Kidney epithelial cell (primary cell): ENCODE measurements around the gene MXD3. TPM values are rescaled to one million over a fixed set of nuclear protein-coding genes. Genes with fewer than 3 reads are reported as not detected.
"Not testable (repeated sequence)": the region's sequence is repeated elsewhere in the genome, so short reads cannot be mapped to it uniquely, and the experiment has no call there.

Experiments used
- DNase-seq: peaks from one replicate; pipeline ENCODE4 v3.0.0-alpha.2; 2010; ENCODE audit warnings: low read depth
- H3K27me3 ChIP-seq: 2 replicates; pipeline ENCODE4 v1.6.0; 2011; ENCODE audit warnings: low read length; ENCODE audit not compliant: control insufficient read depth, insufficient read depth
- H3K36me3 ChIP-seq: 2 replicates; pipeline ENCODE4 v1.5.1; 2011; ENCODE audit warnings: low read length; ENCODE audit not compliant: control insufficient read depth, insufficient read depth
- H3K4me3 ChIP-seq: 2 replicates; pipeline ENCODE4 v1.5.1; 2011; ENCODE audit warnings: low read depth, mild to moderate bottlenecking, control low read depth, low read length
- total RNA-seq: library from RNA; depleted of rRNA; stranded (reverse); fragments of >200 nt; gene quantifications from 2 replicates; pipeline ENCODE4 v1.2.3, GENCODE V29; 2015
- TF ChIP-seq, protein P1 (sequence below): IDR thresholded peaks from 2 replicates; pipeline ENCODE4 v1.5.1; 2011; ENCODE audit warnings: mild to moderate bottlenecking, moderate library complexity, low read length, control low read depth, inconsistent platforms; ENCODE audit not compliant: insufficient read depth, poor library complexity, severe bottlenecking

The MXD3 gene
- total RNA-seq, 1 donor from 2014 or later: 6.6 TPM

DNA sequence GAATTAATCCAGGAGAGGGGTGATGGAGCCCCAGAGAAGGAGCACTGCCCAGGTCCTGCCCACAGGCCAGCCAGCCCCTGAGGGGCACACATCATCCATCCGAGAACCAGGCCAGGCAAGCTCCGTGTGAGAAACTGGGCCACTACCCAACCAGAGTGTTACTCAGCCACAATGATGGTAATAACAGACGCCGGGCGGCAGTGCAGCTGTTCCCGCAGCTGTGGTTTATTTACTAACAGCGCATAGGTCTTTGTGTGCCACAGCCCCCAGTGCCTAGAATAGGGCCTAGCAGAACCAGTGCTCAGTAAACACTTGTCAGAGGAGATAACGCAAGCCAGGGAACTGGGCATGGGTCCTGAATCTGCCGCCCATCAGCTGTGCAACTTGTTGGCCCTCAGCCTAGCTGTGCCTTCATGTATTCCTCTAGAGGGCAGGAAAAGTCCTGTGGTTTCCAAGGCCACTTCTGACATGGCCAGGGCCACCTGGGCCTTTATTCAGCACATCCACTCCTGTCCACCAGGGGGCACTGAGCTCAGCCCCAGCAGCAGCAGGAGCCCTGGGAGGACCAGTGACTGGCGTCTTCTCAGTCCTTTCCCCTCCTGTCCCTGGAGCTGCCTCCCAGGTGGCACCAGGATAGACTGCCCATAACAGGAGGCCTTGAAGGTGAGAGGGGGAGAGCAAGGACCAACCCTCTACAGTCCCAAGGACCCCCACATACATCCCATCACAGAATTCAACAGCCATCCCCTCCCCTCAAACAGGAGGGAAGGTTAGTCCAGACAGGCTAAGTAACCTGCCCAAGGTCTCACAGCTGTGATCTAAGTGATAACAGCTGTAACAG lies 2.1 kb downstream of the MXD3 start:
- Histone ChIP-seq H3K36me3 (peaks cover 1% of the 10 kb centered on the region), H3K4me3 (no peak overlapping the region), H3K27me3 (no peaks in the 10 kb centered on the region)
- no peak for DNase-seq
- TF ChIP-seq, protein P1, sequence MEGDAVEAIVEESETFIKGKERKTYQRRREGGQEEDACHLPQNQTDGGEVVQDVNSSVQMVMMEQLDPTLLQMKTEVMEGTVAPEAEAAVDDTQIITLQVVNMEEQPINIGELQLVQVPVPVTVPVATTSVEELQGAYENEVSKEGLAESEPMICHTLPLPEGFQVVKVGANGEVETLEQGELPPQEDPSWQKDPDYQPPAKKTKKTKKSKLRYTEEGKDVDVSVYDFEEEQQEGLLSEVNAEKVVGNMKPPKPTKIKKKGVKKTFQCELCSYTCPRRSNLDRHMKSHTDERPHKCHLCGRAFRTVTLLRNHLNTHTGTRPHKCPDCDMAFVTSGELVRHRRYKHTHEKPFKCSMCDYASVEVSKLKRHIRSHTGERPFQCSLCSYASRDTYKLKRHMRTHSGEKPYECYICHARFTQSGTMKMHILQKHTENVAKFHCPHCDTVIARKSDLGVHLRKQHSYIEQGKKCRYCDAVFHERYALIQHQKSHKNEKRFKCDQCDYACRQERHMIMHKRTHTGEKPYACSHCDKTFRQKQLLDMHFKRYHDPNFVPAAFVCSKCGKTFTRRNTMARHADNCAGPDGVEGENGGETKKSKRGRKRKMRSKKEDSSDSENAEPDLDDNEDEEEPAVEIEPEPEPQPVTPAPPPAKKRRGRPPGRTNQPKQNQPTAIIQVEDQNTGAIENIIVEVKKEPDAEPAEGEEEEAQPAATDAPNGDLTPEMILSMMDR: peak; percentile 96

DNA sequence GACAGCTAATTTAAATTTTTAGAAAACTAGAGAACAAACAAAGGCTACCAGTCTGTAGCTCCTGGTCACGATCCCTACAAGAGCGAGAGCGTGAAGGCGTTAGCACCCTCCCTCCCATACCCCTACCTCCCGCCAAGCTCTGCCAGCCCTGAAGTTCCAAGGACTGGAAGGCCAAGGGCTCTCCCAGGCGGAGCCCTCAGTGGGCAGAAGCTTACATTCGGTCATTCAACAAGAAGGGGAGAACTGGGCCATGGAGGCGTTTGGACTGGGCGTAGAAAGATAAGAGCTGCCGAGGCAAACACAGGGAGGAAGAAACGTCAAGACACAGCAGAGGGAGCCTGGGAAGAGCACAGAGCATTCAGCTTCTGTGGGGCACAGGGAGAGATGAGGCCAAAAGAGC lies 3.0 kb downstream of the MXD3 start:
- TF ChIP-seq, protein P1: no peak
- no peak for DNase-seq
- H3K36me3 ChIP-seq: peaks cover 1% of the 10 kb centered on the region
- H3K4me3 ChIP-seq: no peak overlapping the region
- no peaks in the 10 kb centered on the region for H3K27me3 ChIP-seq

DNA sequence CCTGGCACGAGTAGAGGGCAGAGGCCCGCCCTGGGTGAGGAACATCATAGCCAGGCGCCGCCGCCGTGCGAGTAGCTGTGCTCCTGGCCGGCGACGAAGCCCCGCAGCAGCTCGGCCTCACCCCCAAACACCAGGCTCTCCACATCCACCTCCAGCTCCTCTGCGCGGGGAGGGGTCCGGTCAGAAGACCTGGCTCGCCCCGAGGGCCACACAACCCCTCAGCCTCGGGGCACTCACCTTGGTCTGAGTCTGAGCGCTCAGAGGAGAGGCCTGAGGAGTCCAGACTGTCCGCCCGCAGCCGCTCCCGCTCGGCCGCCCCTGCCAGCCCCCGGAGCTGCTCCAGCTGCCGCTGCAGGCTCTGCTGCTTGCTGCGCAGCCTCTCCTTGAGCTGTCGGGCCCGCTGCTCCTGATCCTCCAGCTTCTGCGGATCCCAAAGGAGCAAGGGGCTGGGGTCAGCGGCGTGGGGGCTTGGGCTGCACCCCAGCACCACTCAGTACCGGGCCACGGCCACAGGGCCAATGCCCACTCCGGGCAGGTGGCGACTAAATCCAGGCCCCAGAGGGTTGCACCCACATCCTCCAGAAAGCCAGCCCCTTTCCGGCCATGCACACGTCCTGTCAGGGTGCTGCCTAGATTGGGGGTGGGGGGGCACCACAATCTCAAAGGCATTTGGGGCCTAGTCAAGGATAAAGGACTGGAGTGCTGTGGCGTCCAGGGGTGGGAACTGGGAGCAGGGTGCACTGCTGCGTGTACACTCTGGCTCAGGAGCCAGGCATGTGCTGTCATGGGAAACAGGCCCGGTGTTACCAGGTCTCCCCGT lies 3.9 kb downstream of the MXD3 start:
- Histone ChIP-seq H3K4me3 (no peak overlapping the region), H3K27me3 (no peaks in the 10 kb centered on the region), H3K36me3 (peaks cover 1% of the 10 kb centered on the region)
- no peak for DNase-seq
- TF ChIP-seq, protein P1: no peak

DNA sequence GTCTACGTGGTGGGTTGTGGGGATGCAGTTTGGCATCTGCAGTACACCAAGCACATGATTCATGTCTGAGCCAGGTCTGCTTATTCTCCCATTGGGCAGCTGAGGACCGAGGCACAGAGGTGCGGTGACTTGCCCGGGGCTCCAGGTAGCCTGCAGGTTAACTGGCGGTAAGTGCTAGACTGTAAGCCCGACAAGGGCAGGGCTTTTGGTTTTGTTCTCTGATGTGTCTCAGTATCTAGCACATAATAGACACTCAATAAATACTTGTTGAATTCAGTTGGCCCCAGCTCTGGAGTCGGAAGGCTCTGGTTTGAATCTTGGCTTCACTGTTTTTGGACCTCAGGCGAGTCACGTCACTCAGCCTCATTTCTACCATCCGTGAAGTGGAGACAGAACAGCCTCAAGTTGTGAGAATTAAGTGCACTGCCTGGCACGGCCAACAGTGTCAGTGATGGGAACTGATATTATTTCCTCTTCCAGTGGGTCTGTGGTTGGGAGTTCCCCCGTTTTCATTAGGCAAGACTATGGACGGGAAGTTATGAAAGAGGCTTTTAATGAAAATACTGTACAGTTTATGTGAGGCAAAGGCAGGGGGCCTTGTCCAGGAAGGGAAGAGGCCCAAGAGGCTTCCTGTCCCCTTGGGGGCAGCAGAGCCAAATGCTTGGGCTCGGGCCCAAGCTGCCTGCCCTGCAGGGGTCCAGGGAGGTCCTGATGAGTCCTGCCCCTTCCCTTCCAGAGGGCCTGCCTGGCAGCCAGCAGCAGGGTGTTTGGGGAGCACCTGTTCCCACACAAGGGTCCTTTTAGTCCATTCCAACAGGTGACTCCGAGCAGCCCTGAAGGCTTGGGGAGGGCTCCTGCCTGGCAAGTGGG lies 4.8 kb downstream of the MXD3 start:
- TF ChIP-seq, protein P1: no peak
- H3K4me3 ChIP-seq: no peak overlapping the region
- H3K27me3 ChIP-seq: no peaks in the 10 kb centered on the region
- peaks cover 1% of the 10 kb centered on the region for H3K36me3 ChIP-seq
- no peak for DNase-seq

DNA sequence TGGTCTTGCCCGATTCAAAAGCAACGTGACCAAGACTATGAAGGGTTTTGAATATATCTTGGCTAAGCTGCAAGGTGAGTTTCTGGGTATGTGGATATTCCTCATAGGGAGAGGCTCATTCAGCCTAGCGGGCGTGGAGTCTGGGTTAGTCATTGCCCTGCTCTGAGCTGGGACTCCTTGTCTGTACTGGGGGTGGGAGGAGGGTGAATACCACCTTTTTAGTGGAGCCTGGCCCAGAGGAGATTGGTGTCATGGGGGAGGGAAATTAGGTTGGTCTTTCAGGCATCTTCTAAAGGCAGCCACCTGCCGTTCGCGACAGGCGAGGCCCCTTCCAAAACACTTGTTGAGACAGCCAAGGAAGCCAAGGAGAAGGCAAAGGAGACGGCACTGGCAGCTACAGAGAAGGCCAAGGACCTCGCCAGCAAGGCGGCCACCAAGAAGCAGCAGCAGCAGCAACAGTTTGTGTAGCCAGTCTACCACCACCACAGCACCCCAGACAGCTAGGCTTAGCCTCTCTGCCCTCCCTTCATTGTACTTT lies 5.5 kb downstream of the MXD3 start:
- H3K36me3 ChIP-seq, DNase-seq: not testable (repeated sequence)

More for the DNA sequence above, 5.5 kb downstream of the MXD3 start:
- H3K27me3 ChIP-seq, H3K4me3 ChIP-seq: not testable (repeated sequence)
